GM12873 (cell line): ENCODE data around the gene SIK2.

Source experiments
- CTCF ChIP-seq: IDR thresholded peaks from 2 replicates; pipeline ENCODE4 v1.5.1; 2012; ENCODE audit warnings: low read depth, mild to moderate bottlenecking, moderate library complexity, low read length, control low read depth; ENCODE audit not compliant: insufficient read depth; ENCODE audit errors: missing control alignments

The SIK2 gene

GRCh38 chr11:111733611-111734088 lies 131.4 kb downstream of the SIK2 start:
- no peak for TF ChIP-seq CTCF

- TF ChIP-seq CTCF, result no peak
Measured at GRCh38 chr11:111734101-111734953, 132.1 kb downstream of the SIK2 start.

- TF ChIP-seq CTCF, result no peak
Measured at GRCh38 chr11:111734954-111735261, 132.7 kb downstream of the SIK2 start.

GRCh38 chr11:111735262-111736116 lies 133.2 kb downstream of the SIK2 start:
- no peak for TF ChIP-seq CTCF

- no peak for TF ChIP-seq CTCF
Measured at GRCh38 chr11:111736181-111736590, 133.9 kb downstream of the SIK2 start.

- no peak for TF ChIP-seq CTCF
Measured at GRCh38 chr11:111736621-111737443, 134.6 kb downstream of the SIK2 start.
